ELR (cell line): Measurements from ENCODE around the gene HFM1.
"Not testable (repeated sequence)": the region's sequence is repeated elsewhere in the genome, so short reads cannot be mapped to it uniquely, and the experiment has no call there.

Experiments used
- DNase-seq: peaks from one replicate; pipeline ENCODE4 v3.0.0-alpha.2; 2015; ENCODE audit warnings: low read depth

The HFM1 gene, protein sequence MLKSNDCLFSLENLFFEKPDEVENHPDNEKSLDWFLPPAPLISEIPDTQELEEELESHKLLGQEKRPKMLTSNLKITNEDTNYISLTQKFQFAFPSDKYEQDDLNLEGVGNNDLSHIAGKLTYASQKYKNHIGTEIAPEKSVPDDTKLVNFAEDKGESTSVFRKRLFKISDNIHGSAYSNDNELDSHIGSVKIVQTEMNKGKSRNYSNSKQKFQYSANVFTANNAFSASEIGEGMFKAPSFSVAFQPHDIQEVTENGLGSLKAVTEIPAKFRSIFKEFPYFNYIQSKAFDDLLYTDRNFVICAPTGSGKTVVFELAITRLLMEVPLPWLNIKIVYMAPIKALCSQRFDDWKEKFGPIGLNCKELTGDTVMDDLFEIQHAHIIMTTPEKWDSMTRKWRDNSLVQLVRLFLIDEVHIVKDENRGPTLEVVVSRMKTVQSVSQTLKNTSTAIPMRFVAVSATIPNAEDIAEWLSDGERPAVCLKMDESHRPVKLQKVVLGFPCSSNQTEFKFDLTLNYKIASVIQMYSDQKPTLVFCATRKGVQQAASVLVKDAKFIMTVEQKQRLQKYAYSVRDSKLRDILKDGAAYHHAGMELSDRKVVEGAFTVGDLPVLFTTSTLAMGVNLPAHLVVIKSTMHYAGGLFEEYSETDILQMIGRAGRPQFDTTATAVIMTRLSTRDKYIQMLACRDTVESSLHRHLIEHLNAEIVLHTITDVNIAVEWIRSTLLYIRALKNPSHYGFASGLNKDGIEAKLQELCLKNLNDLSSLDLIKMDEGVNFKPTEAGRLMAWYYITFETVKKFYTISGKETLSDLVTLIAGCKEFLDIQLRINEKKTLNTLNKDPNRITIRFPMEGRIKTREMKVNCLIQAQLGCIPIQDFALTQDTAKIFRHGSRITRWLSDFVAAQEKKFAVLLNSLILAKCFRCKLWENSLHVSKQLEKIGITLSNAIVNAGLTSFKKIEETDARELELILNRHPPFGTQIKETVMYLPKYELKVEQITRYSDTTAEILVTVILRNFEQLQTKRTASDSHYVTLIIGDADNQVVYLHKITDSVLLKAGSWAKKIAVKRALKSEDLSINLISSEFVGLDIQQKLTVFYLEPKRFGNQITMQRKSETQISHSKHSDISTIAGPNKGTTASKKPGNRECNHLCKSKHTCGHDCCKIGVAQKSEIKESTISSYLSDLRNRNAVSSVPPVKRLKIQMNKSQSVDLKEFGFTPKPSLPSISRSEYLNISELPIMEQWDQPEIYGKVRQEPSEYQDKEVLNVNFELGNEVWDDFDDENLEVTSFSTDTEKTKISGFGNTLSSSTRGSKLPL (N-terminal part only)

DNA sequence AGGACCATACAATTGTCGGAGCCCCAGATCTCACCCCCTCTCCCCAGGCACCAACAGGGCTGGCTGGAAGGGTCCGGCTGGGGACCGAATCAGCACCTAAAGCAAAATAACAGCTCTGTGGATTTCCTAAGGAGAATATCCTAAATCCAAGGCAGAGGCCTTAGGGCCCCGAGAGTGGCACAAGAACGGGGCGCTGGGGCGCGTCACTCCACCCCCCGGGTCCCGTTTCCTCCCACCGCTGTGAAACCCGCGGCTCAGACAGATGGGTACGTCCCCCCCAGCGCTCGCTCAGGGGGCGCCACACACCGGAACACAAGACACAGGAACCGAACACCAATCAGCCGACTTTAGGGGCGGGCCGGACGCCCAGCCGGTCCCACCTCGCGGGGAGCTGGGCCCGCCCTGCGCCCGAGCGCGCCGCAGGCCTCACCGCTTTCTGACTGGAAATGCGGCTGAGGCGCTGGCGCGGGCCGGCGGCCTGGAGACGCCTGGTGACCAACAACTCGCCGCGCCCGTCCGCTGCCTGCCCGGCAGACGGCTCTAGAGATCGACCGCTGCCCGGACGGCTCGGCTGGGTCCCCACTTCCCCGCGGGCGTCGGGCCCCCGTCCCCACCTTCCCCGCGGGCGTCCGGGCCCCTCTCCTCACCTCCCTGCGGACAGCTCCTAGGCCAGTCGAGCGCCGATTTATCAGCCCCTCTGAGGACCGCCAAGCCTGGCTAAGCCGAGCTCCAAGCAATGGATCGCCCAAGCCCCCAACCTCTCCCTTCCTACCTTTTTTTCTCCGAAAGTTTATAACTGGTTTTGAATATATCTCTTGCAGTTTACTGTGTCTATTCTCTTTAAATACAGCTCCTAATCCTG lies at the start of gene HFM1:
Gene HFM1 (minus strand): TSS at position 687 of the 862 bp plus-strand sequence. CDS start 3,755 bp downstream, outside the sequence.
- DNase-seq: peak; percentile 82

DNA sequence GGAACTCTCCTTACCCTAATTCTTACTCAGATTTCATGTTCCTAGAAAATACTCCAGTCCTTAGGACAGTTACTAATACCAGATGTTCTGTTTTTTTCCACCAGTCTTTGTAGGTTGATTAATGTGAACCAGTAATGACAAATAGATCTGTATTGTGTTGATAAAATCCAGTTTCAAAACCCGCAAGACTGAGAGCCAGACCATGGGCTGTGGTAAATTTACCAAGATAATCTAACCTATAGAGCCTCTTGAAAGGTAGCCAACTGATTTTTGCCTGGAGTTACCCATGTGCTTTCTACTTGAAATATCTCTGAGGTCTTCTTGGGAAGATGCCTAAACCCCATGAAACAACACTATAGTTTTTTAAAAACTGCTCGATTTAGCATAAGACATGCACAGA lies 49.5 kb upstream of the HFM1 start:
- DNase-seq: no peak

DNA sequence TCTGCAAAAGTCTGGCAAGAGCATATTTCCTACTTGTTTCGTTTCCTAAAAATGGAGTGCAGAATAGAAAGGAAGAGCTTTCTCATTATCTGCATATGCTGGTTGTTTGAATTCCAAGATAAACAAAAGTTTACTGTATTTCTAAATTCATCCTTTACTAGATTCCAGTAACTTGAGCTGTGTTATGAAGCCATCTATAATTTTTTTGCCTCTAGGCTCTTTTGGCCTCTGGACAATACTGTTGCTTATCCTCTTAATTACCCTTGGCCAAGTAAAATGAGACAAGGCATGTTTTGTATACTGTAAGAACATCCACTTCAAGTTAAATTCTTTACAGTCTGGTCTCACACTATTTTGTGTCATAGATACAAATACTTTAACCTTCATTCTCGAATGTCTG lies 45.6 kb upstream of the HFM1 start:
- no peak for DNase-seq

DNA sequence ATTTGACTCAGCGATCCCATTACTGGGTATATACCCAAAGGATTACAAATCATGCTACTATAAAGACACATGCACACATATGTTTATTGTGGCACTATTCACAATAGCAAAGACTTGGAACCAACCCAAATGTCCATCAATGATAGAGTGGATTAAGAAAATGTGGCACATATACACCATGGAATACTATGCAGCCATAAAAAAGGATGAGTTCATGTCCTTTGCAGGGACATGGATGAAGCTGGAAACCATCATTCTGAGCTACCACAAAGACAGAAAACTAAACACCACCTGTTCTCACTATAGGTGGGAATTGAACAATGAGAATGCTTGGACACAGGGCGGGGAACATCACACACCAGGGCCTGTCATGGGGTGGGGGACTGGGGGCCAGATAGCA lies 43.1 kb upstream of the HFM1 start:
- not testable (repeated sequence) for DNase-seq

DNA sequence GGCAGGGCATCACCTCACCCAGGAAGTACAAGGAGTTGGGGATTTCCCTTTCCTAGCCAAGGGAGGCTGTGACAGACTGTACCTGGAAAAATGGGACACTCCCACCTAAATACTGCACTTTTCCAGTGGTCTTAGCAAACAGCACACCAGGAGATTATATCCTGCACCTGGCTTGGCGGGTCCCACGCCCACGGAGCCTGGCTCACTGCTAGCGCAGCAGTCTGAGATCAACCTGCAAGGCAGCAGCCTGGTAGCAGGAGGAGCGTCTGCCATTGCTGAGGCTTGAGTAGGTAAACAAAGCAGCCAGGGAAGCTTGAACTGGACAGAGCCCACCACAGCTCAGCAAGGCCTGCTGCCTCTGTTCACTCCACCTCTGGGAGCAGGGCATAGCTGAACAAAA lies 37.3 kb upstream of the HFM1 start:
- not testable (repeated sequence) for DNase-seq

DNA sequence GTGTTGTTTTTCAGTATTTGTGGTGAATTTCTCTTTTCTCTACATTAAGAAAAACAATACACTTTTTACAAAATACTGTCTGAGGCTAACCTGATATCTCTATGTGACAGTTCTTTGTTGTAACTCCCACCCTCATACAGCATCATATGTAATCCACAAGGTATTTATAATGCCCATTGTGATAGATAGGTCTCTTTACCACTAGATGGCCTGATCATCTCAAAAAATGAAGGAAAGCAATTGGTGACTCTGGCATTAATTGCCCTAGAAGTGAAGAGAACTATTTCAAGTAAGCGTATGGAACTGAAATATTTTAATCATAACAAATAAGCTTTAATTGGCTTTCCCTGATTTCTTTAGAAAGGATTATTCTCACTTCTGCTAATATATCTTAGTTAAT lies 36.2 kb upstream of the HFM1 start:
- DNase-seq: peak; percentile 48

DNA sequence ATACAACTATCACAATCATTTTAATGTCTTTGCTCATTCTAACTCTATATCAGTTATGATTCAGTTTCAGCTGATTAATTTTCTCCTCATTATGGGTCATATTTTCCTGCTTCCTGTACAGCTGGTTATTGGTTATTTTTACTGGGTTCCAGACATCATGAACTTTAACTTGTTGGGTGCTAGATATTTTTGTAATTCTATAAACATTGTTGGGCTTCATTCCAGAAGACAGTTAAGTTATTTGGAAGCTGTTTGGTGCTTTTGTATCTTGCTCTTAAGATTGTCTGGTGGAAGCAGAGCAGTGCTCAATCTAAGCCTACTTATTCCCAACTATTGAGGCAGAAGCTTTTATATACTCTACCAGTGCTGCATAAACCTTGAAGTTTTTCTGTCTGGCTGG lies 34.4 kb upstream of the HFM1 start:
- DNase-seq: no peak

DNA sequence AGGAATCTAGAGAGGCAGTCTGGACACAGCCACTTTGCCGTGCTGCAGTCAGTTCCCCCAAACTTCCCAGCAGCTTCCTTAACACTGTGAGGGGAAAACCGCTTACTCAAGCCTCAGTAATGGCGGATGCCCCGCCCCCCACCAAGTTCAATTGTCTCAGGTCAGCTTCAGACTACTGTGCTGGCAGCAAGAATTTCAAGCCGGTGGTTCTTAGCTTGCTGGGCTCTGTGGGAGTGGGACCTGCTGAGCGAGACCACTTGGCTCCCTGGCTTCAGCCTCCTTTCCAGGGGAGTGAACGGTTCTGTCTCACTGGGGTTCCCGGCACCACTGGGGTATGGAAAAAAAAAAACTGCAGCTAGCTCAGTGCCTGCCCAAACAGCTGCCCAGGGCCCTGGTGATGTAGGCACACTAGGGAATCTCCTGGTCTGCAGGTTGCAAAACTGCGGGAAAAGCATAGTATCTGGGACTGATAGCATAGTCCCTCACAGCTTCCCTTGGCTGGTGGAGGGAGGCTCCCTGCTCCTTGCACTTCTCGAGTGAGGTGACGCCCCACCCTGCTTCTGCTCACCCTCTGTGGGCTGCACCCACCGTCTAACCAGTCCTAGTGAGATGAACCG lies 23.7 kb upstream of the HFM1 start:
- DNase-seq: no peak

DNA sequence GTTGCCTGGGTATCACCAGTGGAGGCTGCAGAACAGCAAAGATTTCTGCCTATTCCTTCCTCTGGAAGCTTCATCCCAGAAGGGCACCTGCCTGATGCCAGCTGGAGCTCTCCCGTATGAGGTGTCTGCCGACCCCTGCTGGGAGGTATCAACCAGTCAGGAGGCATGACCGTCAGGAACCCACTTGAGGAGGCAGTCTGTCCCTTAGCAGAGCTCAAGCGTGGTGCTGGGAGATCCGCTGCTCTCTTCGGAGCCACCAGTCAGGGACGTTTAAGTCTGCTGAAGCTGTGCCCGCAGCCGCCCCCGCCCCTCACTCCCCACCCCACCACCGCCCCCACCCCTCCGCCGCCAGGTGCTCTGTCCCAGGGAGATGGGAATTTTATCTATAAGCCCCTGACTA lies 23.1 kb upstream of the HFM1 start:
- DNase-seq: no peak

DNA sequence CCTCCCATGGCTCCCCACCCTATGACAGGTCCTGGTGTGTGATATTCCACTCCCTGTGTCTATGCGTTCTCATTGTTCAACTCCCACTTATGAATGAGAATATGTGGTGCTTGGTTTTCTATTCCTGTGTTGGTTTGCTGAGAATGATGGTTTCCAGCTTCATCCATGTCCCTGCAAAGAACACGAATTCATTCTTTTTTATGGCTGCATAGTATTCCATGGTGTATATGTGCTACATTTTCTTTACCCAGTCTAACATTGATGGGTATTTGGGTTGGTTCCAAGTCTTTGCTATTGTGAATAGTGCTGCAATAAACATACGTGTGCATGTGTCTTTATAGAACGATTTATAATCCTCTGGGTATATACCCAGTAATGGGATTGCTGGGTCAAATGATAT lies 17.9 kb upstream of the HFM1 start:
- DNase-seq: not testable (repeated sequence)

DNA sequence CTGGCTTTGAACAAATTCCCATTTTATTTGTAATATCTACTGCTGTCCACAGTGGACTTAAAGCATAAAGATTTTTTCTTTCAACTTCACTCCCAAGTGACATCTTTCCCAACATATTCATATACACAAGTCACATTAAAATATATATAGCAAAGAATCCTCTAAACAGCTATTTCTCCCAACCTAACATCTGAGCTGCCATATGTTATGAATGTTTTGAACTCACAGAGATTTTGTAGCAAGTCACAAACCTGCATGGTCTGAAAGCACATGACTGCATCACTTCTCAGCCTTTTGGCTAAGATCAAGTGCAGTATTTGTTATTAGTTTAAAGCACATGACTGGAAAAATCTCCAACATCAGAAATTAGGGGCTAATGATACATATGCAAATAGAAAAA lies 7.7 kb upstream of the HFM1 start:
- DNase-seq: no peak

DNA sequence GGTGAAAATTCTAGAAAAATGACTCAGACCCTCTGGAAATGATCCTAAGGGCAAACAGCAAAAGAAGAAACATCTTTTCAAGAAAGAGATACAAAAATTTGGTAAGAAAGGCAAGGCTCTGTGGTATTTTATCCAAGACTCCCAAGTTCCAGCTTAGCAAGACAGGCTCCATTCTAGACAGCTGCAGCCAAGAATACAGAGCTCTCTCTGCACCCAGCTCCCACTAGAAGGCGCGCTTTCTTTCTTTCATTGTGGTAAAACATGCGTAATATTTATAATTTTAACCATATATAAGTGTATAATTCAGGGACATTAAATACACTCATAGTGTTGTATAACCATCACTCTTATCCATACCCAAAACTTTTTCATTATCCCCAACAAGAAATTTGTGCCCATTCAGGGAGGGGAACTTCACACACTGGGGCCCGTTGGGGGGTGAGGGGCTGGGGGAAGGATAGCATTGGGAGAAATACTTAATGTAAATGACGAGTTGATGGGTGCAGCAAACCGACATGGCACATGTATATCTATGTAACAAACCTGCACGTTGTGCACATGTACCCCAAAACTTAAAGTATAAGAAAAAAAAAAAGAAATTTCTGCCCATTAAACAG lies 2.2 kb upstream of the HFM1 start:
- DNase-seq: peak; percentile 8

DNA sequence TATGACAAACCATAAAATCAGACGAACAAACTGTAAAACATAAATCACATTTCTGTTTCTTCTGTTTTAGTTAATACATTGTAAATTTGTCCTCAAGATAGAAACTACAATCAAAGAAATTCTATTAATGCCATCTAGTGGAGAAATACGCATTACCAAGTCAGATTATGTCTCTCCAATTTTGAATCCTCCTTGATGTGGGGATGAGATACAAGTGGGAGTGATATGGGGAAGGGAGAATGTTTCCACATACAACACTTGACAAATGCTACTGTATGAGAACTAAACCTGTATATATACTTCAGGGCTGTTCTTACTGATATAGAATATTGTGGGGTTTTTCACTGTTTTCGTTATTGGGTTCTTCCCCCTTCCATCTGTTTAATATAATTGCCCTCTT lies 2.6 kb downstream of the HFM1 start:
- peak; percentile 44 for DNase-seq

DNA sequence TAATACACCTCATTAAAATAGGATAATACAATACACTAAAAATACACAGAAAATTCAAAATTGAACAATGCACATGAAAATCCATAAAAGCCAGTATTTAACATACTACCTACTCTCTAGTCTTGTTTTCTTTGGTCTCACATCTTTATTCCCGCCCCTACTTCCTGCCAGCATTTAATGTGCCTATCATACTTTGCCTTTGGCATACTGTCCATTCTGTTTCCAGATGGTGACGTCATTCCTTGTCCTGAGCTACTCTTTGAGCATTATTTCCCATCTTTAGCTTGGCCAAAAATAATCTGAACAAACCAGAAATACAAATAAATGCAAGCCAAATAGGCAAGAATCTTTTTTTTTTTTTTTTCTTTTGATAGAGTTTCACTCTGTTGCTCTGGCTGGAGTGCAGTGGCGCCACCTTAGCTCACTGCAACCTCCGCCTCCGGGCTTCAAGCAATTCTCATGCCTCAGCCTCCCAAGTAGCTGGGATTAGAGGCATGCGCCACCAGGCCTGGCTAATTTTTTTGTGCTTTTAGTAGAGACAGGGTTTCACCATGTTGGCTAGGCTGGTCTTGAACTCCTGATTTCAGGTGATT lies 4.4 kb downstream of the HFM1 start:
- peak; percentile 20 for DNase-seq

DNA sequence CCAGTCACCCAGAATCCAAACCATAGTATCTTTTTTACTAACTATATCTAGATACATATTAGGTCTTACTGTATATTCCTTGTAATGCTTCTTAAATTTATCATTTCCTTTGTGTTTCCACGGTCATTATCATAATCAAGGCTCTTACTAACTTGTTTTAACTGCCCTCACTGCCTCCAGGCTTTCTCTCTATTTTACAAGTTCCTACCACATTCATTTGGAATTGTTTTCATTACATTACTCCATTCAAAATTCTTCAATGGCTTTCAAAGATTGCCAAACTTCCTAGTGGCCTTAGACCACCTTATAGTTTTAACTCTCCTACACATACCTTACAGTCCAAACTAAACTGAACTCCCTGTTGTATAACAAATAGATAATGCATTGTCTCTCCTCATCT lies 6.3 kb downstream of the HFM1 start:
- DNase-seq: no peak

DNA sequence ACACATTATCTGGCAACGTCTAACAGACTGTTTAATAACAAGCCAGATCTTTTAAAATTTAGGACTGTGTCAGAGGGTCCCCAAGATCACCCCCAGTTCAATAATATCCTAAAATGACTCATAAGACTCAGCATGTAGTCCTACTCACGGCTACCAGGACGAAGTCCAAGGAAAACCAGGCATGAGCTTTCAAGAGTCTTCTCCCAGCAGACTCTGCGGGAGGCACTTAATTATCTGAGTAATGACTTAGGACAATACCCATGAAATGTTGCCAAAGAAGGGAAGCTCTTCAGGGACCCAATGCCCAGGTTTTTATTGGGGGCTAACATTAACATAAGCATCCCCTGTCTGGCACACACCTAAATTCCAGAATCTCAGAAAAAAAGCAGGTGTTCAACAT lies 7.0 kb downstream of the HFM1 start:
- DNase-seq: no peak

DNA sequence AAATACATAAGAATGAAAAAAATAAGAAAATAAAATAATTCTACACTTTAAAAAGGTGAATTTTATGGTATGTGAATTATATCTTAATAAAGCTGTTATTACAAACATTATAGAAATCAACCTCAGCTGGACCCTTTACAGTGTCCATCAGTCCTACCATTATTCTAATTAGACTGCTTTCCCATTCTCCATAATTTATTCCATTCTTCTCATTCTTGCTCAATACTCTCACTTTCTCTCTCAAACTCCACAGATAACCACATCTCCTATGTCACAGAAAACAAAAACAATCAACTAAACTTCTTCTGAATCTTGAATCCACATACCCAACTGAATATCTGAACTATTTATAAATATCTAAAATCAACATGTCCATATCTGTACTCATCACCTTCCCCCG lies 11.6 kb downstream of the HFM1 start:
- no peak for DNase-seq

DNA sequence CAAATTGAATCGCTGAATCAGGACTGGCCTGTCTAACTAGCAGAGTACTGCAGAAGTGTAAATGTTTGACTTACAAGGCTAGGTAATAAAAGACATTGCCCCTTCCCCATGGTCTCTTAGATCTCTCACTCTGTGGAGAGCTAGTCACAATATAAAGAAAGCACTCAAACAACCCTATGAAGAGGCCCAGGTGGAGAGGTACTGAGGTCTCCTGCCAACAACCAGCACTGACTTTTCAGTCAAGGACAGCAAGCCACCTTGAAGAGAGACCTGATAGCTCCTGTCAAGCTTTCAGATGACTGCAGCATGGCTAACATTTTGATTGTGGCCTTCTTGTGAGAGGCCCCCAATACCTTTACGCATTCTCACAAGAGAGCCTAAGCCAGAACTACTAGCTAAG lies 18.5 kb downstream of the HFM1 start:
- DNase-seq: no peak

DNA sequence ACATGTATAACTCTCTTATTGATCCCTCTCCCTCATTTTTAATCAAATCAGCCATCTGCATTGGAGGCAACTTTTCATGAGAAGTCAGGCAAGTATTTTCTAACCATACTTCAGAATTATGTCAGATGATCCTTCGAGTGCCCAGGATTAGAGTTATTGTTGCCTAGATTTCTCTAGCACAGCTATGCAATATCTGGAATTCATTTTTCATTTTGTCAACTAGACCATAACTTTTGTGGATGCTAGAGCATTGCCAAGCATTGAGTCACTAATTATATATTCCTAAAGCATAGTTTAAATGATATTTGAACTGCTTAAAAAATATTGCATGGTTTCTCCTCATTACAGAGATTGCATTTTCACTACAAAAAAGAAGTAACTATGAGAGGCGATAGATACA lies 21.2 kb downstream of the HFM1 start:
- peak; percentile 4 for DNase-seq

DNA sequence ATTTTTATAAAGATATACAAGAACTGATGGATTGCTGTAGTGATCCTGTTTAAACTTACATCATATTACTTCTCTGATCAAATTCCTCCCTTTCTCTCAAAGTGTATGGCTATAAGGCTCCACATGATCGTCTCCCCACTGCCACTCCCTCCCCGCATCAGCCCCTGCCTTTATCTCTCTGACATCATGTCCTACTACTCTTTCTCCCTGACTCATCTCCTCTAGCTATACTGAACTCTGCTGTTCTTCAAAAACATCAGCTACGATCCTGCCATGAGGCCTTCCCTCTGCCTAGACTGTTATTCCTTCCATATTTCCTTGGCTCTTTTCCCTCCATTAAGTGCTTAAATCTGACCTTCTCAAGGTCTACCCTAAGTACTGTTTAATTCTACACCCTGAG lies 22.8 kb downstream of the HFM1 start:
- DNase-seq: no peak
